ENCODE data around the gene GNAO1. TPM values are rescaled to one million over a fixed set of nuclear protein-coding genes. Genes with fewer than 3 reads are reported as not detected.
A peak's percentile ranks its signal among the peaks of the same experiment; 100 is the strongest.

GNAO1 gene
- total and polyA plus RNA-seq, 2 donors (not counting 1 experiment from before 2014, with no cell fraction given) = 0.13 to 5.1 TPM

- Mint-ChIP-seq H3K27me3 (peaks cover 15% of the 10 kb centered on the region), H3K9me3 (ENCODE audit: insufficient read depth) (no peaks in the 10 kb centered on the region), H3K4me1 (peaks cover 22% of the 10 kb centered on the region), H3K27ac (no peak overlapping the region), H3K4me3 (no peak overlapping the region)
- H3K27ac ChIP-seq (ENCODE audit: low read length in 2 of 2) = no peak overlapping the region
- no peak for TF ChIP-seq EZH2 (IDR thresholded peaks at IDR 0.05; ENCODE audit: borderline replicate concordance, insufficient read depth, low read depth, low read length, poor library complexity, severe bottlenecking)
- TF ChIP-seq CTCF (IDR thresholded peaks at IDR 0.05) = no peak
- no peaks in the 10 kb centered on the region for H3K79me2 ChIP-seq (ENCODE audit: control insufficient read depth, insufficient read depth, low read length)
- H3K27me3 ChIP-seq (replicated peaks in 1 of 4; ENCODE audit: control extremely low read depth in 1 of 4, control insufficient read depth in 3 of 4, insufficient read depth in 4 of 4, low read length in 3 of 4) = peaks cover 0 to 5% (median 1%) of the 10 kb centered on the region in 4 experiments
- no peaks in the 10 kb centered on the region for H3K36me3 ChIP-seq (replicated peaks in 1 of 2; ENCODE audit: control extremely low read depth in 1 of 2, control insufficient read depth in 1 of 2, extremely low read depth in 1 of 2, insufficient read depth in 2 of 2, low read length in 1 of 2)
- no peak overlapping the region for H3K4me2 ChIP-seq (replicated peaks; ENCODE audit: low read depth, low read length, poor library complexity, severe bottlenecking)
- no peaks in the 10 kb centered on the region for H4K20me1 ChIP-seq (ENCODE audit: control insufficient read depth, insufficient read depth, low read length, poor library complexity, severe bottlenecking)
- ChIA-PET CTCF (no interaction called here), POLR2A (no interaction called here)
- no peak overlapping the region for H2AFZ ChIP-seq (ENCODE audit: insufficient read depth, low read depth, low read length, poor library complexity, severe bottlenecking)
- peaks cover 23 to 24% of the 10 kb centered on the region in 2 donors for H3K4me1 ChIP-seq (ENCODE audit: control insufficient read depth in 2 of 2, insufficient read depth in 2 of 2, low read length in 2 of 2)
- no peak overlapping the region for H3K9ac ChIP-seq (ENCODE audit: low read length)
- H3K4me3 ChIP-seq (ENCODE audit: control extremely low read depth in 1 of 5, extremely low read depth in 1 of 5, insufficient read depth in 1 of 5, low read depth in 2 of 5, low read length in 4 of 5) = no peak overlapping the region
- no peak for ATAC-seq (ENCODE audit: low read depth)
- WGBS (ENCODE audit: insufficient coverage) = 95% methylated on average over 9 of the region's 9 CpGs
- no peak for DNase-seq
- H3K9me3 ChIP-seq (ENCODE audit: control extremely low read depth in 1 of 3, control insufficient read depth in 2 of 3, insufficient read depth in 1 of 3, low read length in 2 of 3) = peaks cover 0 to 6% (median 0%) of the 10 kb centered on the region in 3 donors
- intact Hi-C loops (cut with micrococcal nuclease) = no loop called here
Measured at GRCh38 chr16:56278196-56278855, 87.0 kb downstream of the GNAO1 start.

DNA sequence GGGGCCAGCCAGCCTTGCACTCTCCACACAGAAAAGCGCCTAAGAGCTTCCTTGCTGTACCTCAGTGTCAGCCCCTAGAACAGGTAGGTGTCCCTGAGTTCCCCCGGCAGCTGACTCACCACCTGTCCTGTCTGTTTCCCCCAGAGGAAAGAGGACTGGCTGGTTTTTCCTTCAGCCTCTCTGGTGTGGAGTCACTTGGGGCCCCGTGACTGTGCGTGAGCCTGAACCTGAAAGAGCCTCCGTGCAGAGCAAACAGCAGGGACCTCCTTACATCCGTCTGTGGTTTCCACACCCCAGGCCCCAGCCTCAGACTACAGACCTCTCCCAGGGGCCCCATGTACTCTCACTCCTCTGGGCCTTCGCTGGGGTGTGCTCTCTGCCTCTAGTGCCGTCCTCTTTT lies 87.8 kb downstream of the GNAO1 start:
- H3K27me3 ChIP-seq (replicated peaks in 1 of 4; ENCODE audit: control extremely low read depth in 1 of 4, control insufficient read depth in 3 of 4, insufficient read depth in 4 of 4, low read length in 3 of 4) = peaks cover 0 to 5% (median 1%) of the 10 kb centered on the region in 4 experiments
- no peak overlapping the region for H3K9ac ChIP-seq (ENCODE audit: low read length)
- H3K4me1 ChIP-seq (ENCODE audit: control insufficient read depth in 2 of 2, insufficient read depth in 2 of 2, low read length in 2 of 2) = peaks cover 28 to 29% of the 10 kb centered on the region in 2 donors
- no peaks in the 10 kb centered on the region for H3K79me2 ChIP-seq (ENCODE audit: control insufficient read depth, insufficient read depth, low read length)
- H3K27me3 Mint-ChIP-seq = peaks cover 12% of the 10 kb centered on the region
- no peaks in the 10 kb centered on the region for H3K9me3 Mint-ChIP-seq (ENCODE audit: insufficient read depth)
- ChIA-PET POLR2A (no interaction called here), CTCF (no interaction called here)
- H3K4me3 ChIP-seq (ENCODE audit: control extremely low read depth in 1 of 5, extremely low read depth in 1 of 5, insufficient read depth in 1 of 5, low read depth in 2 of 5, low read length in 4 of 5) = no peak overlapping the region
- no peaks in the 10 kb centered on the region for H3K36me3 ChIP-seq (replicated peaks in 1 of 2; ENCODE audit: control extremely low read depth in 1 of 2, control insufficient read depth in 1 of 2, extremely low read depth in 1 of 2, insufficient read depth in 2 of 2, low read length in 1 of 2)
- no peaks in the 10 kb centered on the region for H3K9me3 ChIP-seq (ENCODE audit: control extremely low read depth in 1 of 3, control insufficient read depth in 2 of 3, insufficient read depth in 1 of 3, low read length in 2 of 3)
- ATAC-seq (ENCODE audit: low read depth) (no peak), DNase-seq (no peak)
- H3K4me3 Mint-ChIP-seq = no peak overlapping the region
- H3K27ac Mint-ChIP-seq = no peak overlapping the region
- intact Hi-C loops (cut with micrococcal nuclease) = no loop called here
- H3K27ac ChIP-seq (ENCODE audit: low read length in 2 of 2) = no peak overlapping the region
- peak overlapping the region; percentile 34 for H2AFZ ChIP-seq (ENCODE audit: insufficient read depth, low read depth, low read length, poor library complexity, severe bottlenecking)
- TF ChIP-seq CTCF (IDR thresholded peaks at IDR 0.05) = no peak
- no peak for TF ChIP-seq EZH2 (IDR thresholded peaks at IDR 0.05; ENCODE audit: borderline replicate concordance, insufficient read depth, low read depth, low read length, poor library complexity, severe bottlenecking)
- H4K20me1 ChIP-seq (ENCODE audit: control insufficient read depth, insufficient read depth, low read length, poor library complexity, severe bottlenecking) = no peaks in the 10 kb centered on the region
- 3% methylated on average over 8 of the region's 8 CpGs for WGBS (ENCODE audit: insufficient coverage)
- H3K4me1 Mint-ChIP-seq = peaks cover 27% of the 10 kb centered on the region
- no peak overlapping the region for H3K4me2 ChIP-seq (replicated peaks; ENCODE audit: low read depth, low read length, poor library complexity, severe bottlenecking)

All from B cell (primary cell).